Tibial artery (tissue), 4 donors: Measurements from ENCODE around the gene DLG2.
"Not testable (repeated sequence)": the region's sequence is repeated elsewhere in the genome, so short reads cannot be mapped to it uniquely, and the experiment has no call there.

Source experiments
- DNase-seq, 2 donors: peaks; one replicate each; pipeline ENCODE4 v3.0.0-alpha.2; 2019
- H3K27ac ChIP-seq, 2 donors: fragments of 200-600 bp; sonication (generic) in 1 of 2; 1 replicate in 1 of 2; 2 replicates in 1 of 2; pipeline ENCODE4 v1.5.1; 2018 to 2019; ENCODE audit warnings: mild to moderate bottlenecking in 1 of 2
- H3K27me3 ChIP-seq, 2 donors: fragments of 200-600 bp; sonication (generic) in 1 of 2; one replicate each; pipeline versions ENCODE4 v1.5.1 to v1.6.0; 2016 to 2019
- H3K36me3 ChIP-seq, 3 donors: fragments of 200-600 bp; sonication (generic) in 2 of 3; one replicate each; pipeline ENCODE4 v1.5.1; 2016 to 2019; ENCODE audit warnings: mild to moderate bottlenecking in 2 of 3
- H3K4me1 ChIP-seq, 4 donors: fragments of 200-600 bp; sonication (generic) in 2 of 4; 1 replicate in 3 of 4; 2 replicates in 1 of 4; pipeline ENCODE4 v1.5.1; 2016 to 2019
- H3K4me3 ChIP-seq, 2 donors: fragments of 200-600 bp; sonication (generic) in 1 of 2; 1 replicate in 1 of 2; 2 replicates in 1 of 2; pipeline ENCODE4 v1.5.1; 2018 to 2019; ENCODE audit warnings: mild to moderate bottlenecking in 2 of 2
- H3K9me3 ChIP-seq, 3 donors: fragments of 200-600 bp; sonication (generic) in 1 of 3; one replicate each; pipeline ENCODE4 v1.5.1; 2016 to 2019
- intact Hi-C: fragments of 100-400 bp; cut with DNase I; formaldehyde crosslinking; loops from one replicate; pipeline ENCODE4 v1.15.0; 2023; ENCODE audit warnings: low total_unique reads
- TF ChIP-seq, protein P1 (sequence below), 2 experiments: fragments of 200-600 bp in 1 of 2; fragments of 450-650 bp in 1 of 2; IDR thresholded peaks; one replicate each; pipeline ENCODE4 v1.5.1; 2017 to 2019; ENCODE audit warnings: antibody characterized with exemption in 2 of 2, mild to moderate bottlenecking in 1 of 2, moderate library complexity in 1 of 2

Gene DLG2

DNA sequence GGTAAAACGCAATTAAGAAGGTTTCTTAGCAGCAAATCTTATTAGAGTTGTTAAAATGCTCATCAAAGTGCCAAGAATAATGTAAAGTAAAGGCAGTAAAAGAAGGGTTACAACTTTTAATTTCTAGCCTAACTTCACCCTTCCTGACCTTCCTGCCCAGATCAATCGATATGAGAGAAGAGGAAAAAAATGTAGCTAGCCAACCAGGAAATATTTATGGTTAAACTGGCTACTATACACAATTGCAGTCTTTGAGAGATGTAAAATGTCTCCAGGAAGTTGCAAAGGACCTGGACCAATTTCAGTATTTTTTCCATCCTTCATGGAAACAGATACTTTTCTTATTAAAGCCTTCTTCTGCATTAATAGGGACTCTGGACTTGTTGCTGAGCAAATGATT, 2199.2 kb downstream of the DLG2 start:
- H3K27ac ChIP-seq = no peak overlapping the region
- no peak for DNase-seq
- TF ChIP-seq, protein P1, sequence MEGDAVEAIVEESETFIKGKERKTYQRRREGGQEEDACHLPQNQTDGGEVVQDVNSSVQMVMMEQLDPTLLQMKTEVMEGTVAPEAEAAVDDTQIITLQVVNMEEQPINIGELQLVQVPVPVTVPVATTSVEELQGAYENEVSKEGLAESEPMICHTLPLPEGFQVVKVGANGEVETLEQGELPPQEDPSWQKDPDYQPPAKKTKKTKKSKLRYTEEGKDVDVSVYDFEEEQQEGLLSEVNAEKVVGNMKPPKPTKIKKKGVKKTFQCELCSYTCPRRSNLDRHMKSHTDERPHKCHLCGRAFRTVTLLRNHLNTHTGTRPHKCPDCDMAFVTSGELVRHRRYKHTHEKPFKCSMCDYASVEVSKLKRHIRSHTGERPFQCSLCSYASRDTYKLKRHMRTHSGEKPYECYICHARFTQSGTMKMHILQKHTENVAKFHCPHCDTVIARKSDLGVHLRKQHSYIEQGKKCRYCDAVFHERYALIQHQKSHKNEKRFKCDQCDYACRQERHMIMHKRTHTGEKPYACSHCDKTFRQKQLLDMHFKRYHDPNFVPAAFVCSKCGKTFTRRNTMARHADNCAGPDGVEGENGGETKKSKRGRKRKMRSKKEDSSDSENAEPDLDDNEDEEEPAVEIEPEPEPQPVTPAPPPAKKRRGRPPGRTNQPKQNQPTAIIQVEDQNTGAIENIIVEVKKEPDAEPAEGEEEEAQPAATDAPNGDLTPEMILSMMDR (IDR thresholded peaks at IDR 0.05) = no peak
- H3K9me3 ChIP-seq = peaks cover 0 to 4% (median 0%) of the 10 kb centered on the region in 3 donors
- intact Hi-C loops = no loop called here
- H3K36me3 ChIP-seq = no peaks in the 10 kb centered on the region
- no peak overlapping the region for H3K4me3 ChIP-seq
- H3K27me3 ChIP-seq = no peaks in the 10 kb centered on the region
- no peaks in the 10 kb centered on the region for H3K4me1 ChIP-seq

DNA sequence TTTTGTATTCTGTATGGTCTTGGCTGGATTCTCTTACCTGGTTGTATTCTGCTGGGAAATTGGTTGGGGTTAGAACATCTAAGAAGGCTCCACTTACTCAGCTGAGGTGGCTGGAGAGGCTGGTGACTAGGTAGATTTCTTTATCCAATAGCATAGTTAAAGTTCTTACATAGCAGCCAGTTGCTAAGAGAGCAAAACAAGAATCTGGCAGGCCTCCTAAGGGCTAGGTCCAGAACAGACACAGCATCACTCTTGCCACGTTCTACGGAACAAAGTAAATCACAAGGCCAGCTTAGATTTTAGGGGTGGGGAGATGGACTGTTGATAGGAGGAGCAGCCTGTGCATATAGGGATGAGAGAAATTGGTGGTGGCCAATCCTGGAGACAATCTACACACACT, 2199.6 kb downstream of the DLG2 start:
- no peak overlapping the region for H3K4me3 ChIP-seq
- TF ChIP-seq, protein P1 (IDR thresholded peaks at IDR 0.05) = no peak
- no peaks in the 10 kb centered on the region for H3K36me3 ChIP-seq
- no peaks in the 10 kb centered on the region for H3K27me3 ChIP-seq
- H3K27ac ChIP-seq = no peak overlapping the region
- peaks cover 0 to 9% (median 0%) of the 10 kb centered on the region in 3 donors for H3K9me3 ChIP-seq
- no peak for DNase-seq
- no peaks in the 10 kb centered on the region for H3K4me1 ChIP-seq
- intact Hi-C loops = no loop called here

DNA sequence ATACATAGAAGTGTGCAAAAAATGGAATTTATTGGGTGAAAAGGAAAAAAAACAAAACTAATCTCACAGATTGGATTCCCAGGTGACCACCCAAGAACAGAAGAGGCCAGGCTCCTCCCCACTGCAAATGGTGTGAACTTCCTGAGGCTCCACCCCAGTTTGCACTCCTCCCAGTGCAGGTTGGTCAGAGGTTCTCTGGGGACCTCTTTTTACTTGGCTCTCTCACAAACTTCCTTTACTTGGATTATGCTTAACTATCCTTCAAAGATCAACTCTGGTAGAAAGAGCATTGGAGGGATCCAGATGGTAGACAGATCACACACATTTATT, 2202.0 kb downstream of the DLG2 start:
- intact Hi-C loops = no loop called here
- no peaks in the 10 kb centered on the region for H3K36me3 ChIP-seq
- H3K27me3 ChIP-seq = no peaks in the 10 kb centered on the region
- DNase-seq = no peak
- peaks cover 0 to 9% (median 0%) of the 10 kb centered on the region in 3 donors for H3K9me3 ChIP-seq
- TF ChIP-seq, protein P1 (IDR thresholded peaks at IDR 0.05) = no peak
- H3K4me1 ChIP-seq = no peaks in the 10 kb centered on the region
- H3K27ac ChIP-seq = no peak overlapping the region
- no peak overlapping the region for H3K4me3 ChIP-seq

DNA sequence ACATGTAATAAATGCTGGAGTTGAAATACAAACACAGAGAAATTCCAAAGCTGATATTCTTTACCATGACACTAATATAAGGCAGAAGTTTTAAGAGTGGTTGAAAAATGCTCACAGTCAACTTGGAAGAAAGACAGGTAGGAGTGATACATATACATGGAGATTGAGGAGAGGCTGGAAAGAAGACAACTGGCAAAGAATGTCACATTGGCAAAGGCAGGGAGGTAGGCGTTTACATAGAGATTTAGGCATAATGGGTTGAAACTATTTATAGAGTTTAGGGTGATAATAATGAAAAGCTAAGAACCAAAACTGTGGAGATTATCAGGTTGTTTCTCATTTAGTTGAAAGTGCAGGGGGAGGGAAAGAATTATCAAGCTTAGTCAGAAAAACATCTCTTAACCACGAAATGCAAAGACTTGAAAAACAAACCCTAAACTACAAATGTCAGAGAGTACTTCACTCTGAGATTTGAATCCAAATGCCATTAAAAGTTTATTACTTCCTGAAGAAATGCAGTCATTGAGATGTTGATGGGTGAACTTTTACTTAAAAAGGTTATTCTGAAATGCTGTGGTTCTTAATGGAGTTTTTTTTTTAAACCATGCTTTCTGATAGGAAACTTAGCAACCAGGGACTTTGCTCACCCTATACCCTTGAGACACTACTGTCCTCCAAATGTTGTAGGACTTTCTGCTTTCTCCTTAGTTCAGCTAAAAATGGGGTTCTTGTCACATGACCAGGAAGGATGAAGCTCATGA, 2202.6 kb downstream of the DLG2 start:
- Histone ChIP-seq H3K4me3 (no peak overlapping the region), H3K4me1 (no peaks in the 10 kb centered on the region), H3K9me3 (peaks cover 0 to 9% (median 0%) of the 10 kb centered on the region in 3 donors), H3K27me3 (no peaks in the 10 kb centered on the region), H3K27ac (no peak overlapping the region), H3K36me3 (no peaks in the 10 kb centered on the region)
- intact Hi-C loops = no loop called here
- no peak for DNase-seq
- TF ChIP-seq, protein P1 (IDR thresholded peaks at IDR 0.05) = no peak

DNA sequence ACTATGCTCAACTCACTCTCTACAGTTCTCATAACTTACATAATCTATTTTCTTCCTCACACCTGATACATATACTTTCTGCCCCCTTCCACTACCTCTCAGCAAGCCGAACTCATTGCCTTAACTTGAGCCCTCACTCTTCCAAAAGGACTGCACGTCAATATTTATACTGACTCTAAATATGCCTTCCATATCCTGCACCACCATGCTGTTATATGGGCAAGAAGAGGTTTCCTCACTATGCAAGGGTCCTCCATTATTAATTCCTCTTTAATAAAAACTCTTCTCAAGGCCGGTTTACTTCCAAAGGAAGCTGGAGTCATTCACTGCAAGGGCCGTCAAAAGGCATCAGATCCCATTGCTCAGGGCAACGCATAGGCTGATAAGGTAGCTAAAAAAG, 2204.5 kb downstream of the DLG2 start:
- H3K27me3 ChIP-seq, DNase-seq, H3K9me3 ChIP-seq, intact Hi-C loops, H3K27ac ChIP-seq, H3K36me3 ChIP-seq, H3K4me1 ChIP-seq, H3K4me3 ChIP-seq: not testable (repeated sequence)

DNA sequence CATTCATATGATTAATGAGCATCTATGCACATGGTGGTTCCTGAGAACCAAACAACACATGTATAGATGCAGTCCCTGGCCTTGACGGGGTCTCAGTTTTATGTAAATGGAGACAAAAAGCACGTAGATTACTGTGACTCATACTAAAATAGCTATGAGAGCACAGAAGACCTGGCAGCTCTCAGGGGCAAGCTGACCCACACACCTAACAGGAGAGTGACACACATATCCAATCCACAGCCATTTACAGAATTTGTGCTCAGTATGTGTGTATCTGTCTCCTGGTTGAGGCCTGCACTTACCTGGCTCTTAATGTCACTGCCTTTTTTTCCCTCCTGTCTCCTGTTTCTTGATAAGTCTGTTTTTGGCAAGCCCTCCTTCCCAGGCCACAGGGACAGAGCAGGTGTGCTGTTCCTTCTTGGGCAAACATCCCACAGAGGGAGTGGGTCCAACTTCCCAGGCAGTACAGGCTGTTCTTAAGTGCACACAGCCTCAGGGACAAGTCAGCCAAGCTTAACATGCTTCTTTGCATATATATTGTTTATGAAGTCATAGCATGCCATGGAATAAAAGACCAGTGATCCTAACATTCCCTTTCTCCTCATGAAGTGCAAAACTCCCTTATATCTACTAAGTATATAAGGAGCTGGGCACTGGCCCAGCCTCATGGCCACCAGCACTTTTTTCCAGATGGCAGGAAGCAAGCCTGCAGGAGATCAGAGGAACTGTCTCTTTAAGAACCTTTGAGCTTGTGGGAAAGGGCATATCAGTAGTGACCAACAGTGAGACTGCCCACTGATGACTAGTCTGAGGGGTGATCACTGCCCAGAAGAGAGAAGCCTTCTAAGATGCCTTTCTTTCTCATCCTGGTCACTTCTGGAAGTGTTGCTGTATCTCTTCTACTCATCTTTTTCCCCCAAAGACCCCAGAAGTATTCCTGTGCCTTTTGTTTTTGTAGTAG, 2216.3 kb downstream of the DLG2 start:
- H3K9me3 ChIP-seq = peaks cover 0 to 3% (median 0%) of the 10 kb centered on the region in 3 donors
- TF ChIP-seq, protein P1 (IDR thresholded peaks at IDR 0.05) = no peak
- intact Hi-C loops = no loop called here
- no peak for DNase-seq
- H3K4me1 ChIP-seq = no peaks in the 10 kb centered on the region
- no peaks in the 10 kb centered on the region for H3K27me3 ChIP-seq
- H3K4me3 ChIP-seq = no peak overlapping the region
- no peaks in the 10 kb centered on the region for H3K36me3 ChIP-seq
- H3K27ac ChIP-seq = no peak overlapping the region
